Caco-2 (cell line): Measurements from ENCODE around the gene EXOC2. TPM values are rescaled to one million over a fixed set of nuclear protein-coding genes. Genes with fewer than 3 reads are reported as not detected.

Experiments used
- BruUV-seq: library from RNA; stranded (reverse); fragments of 400-500 nt; replicated peaks from 2 replicates; lab custom pipeline; 2021; lab: Mats Ljungman, UMichigan
- CTCF ChIA-PET: fragments of 300-600 bp; sonication (Branson Sonifier 250); formaldehyde crosslinking; loops from one replicate; lab custom pipeline; 2022; ENCODE audit warnings: antibody characterized with exemption; lab: Charles Lee
- POLR2A ChIA-PET: fragments of 300-600 bp; sonication (Branson Sonifier 250); formaldehyde crosslinking; loops from one replicate; lab custom pipeline; 2022; ENCODE audit warnings: antibody characterized with exemption; lab: Charles Lee
- DNase-seq, 2 experiments: peaks; one replicate each; pipeline versions ENCODE4 v3.0.0 to v3.0.0-alpha.2; 2020 to 2022
- H3K27me3 ChIP-seq: replicated peaks from 2 replicates; pipeline ENCODE4 v1.6.0; 2011; ENCODE audit warnings: low read length; ENCODE audit not compliant: control insufficient read depth, insufficient read depth
- H3K36me3 ChIP-seq: 2 replicates; pipeline ENCODE4 v1.5.1; 2011; ENCODE audit warnings: low read length; ENCODE audit not compliant: control insufficient read depth, insufficient read depth
- H3K4me1 ChIP-seq: fragments of 250-450 bp; sonication (Bioruptor Pico); 2 replicates; pipeline ENCODE4 v1.5.1; 2020; ENCODE audit warnings: mild to moderate bottlenecking
- H3K4me3 ChIP-seq: 2 replicates; pipeline ENCODE4 v1.5.1; 2011; ENCODE audit warnings: low read depth, mild to moderate bottlenecking, control low read depth, low read length
- H3K9me3 ChIP-seq: fragments of 250-450 bp; sonication (Bioruptor Pico); 2 replicates; pipeline ENCODE4 v1.5.1; 2020; ENCODE audit warnings: mild to moderate bottlenecking, moderate library complexity
- H3K27ac Mint-ChIP-seq: one replicate; pipeline ENCODE4 v1.8.0; 2022; ENCODE audit warnings: mixed read lengths; ENCODE audit not compliant: unreplicated experiment
- H3K27me3 Mint-ChIP-seq: one replicate; pipeline ENCODE4 v1.8.0; 2022; ENCODE audit warnings: mixed read lengths; ENCODE audit not compliant: insufficient read depth, unreplicated experiment
- H3K36me3 Mint-ChIP-seq: one replicate; pipeline ENCODE4 v1.8.0; 2022; ENCODE audit warnings: mild to moderate bottlenecking, mixed read lengths; ENCODE audit not compliant: insufficient read depth, unreplicated experiment
- H3K4me1 Mint-ChIP-seq: one replicate; pipeline ENCODE4 v1.8.0; 2022; ENCODE audit warnings: low read depth, mixed read lengths; ENCODE audit not compliant: unreplicated experiment
- H3K4me3 Mint-ChIP-seq: one replicate; pipeline ENCODE4 v1.8.0; 2022; ENCODE audit warnings: mild to moderate bottlenecking, moderate library complexity, mixed read lengths; ENCODE audit not compliant: unreplicated experiment
- H3K9me3 Mint-ChIP-seq: one replicate; pipeline ENCODE4 v1.8.0; 2022; ENCODE audit warnings: mixed read lengths; ENCODE audit not compliant: unreplicated experiment
- CTCF ChIP-seq, 2 experiments: fragments of 200-600 bp in 1 of 2; IDR thresholded peaks; 1 replicate in 1 of 2; 2 replicates in 1 of 2; pipeline versions ENCODE4 v1.5.1 to v1.8.0; 2011 to 2022; ENCODE audit warnings: antibody characterized with exemption in 1 of 2, control low read depth in 1 of 2, inconsistent platforms in 1 of 2, low read depth in 1 of 2, low read length in 1 of 2, mild to moderate bottlenecking in 1 of 2, moderate library complexity in 1 of 2; ENCODE audit not compliant: insufficient read depth in 1 of 2, severe bottlenecking in 1 of 2, unreplicated experiment in 1 of 2
- intact Hi-C: fragments of 100-400 bp; cut with micrococcal nuclease; formaldehyde crosslinking; loops from one replicate; pipeline ENCODE4 v1.10.0; 2022; ENCODE audit not compliant: unreplicated experiment
- total RNA-seq: library from RNA; stranded (reverse); gene quantifications from 2 replicates; pipeline ENCODE4 v1.2.3, GENCODE V29; 2022

Gene EXOC2
- total RNA-seq, 1 experiment from 2014 or later, result 21.4 TPM

GRCh38 chr6:729606-730320 lies 36.8 kb upstream of the EXOC2 start:
- Mint-ChIP-seq H3K9me3 (no peaks in the 10 kb centered on the region), H3K4me1 (no peaks in the 10 kb centered on the region), H3K36me3 (no peaks in the 10 kb centered on the region), H3K27me3 (peaks cover 38% of the 10 kb centered on the region), H3K4me3 (no peak overlapping the region), H3K27ac (no peak overlapping the region)
- ChIA-PET POLR2A (no interaction called here), CTCF (no interaction called here)
- H3K36me3 ChIP-seq, result no peaks in the 10 kb centered on the region
- no peak for DNase-seq
- BruUV-seq, result no TSS peak
- no peak overlapping the region for H3K4me3 ChIP-seq
- no peaks in the 10 kb centered on the region; the same call in 1 of the 2 replicates for H3K27me3 ChIP-seq
- no peak for TF ChIP-seq CTCF (IDR thresholded peaks at IDR 0.05; ENCODE audit: insufficient read depth in 1 of 2, low read depth in 1 of 2, low read length in 1 of 2, severe bottlenecking in 1 of 2, unreplicated experiment in 1 of 2)
- no peaks in the 10 kb centered on the region for H3K4me1 ChIP-seq
- H3K9me3 ChIP-seq, result no peaks in the 10 kb centered on the region
- intact Hi-C loops, result loop anchor here (10.0 kb wide), 1 partner anchor 665 kb away; no protein-coding TSS in a partner anchor

- Histone ChIP-seq H3K4me3 (no peak overlapping the region), H3K4me1 (no peaks in the 10 kb centered on the region), H3K27me3 (no peaks in the 10 kb centered on the region; the same call in 1 of the 2 replicates), H3K36me3 (no peaks in the 10 kb centered on the region), H3K9me3 (no peaks in the 10 kb centered on the region)
- intact Hi-C loops, result loop anchor here (10.0 kb wide), 1 partner anchor 667 kb away; no protein-coding TSS in a partner anchor
- ChIA-PET CTCF (interaction anchor here (0.6 kb wide), 1 partner anchor 31 kb away, joined by 4 read pairs; no protein-coding TSS in a partner anchor), POLR2A (no interaction called here)
- no TSS peak for BruUV-seq
- Mint-ChIP-seq H3K4me1 (no peaks in the 10 kb centered on the region), H3K27me3 (peaks cover 37% of the 10 kb centered on the region), H3K9me3 (no peaks in the 10 kb centered on the region), H3K4me3 (no peak overlapping the region), H3K36me3 (no peaks in the 10 kb centered on the region), H3K27ac (no peak overlapping the region)
- TF ChIP-seq CTCF (IDR thresholded peaks at IDR 0.05; ENCODE audit: insufficient read depth in 1 of 2, low read depth in 1 of 2, low read length in 1 of 2, severe bottlenecking in 1 of 2, unreplicated experiment in 1 of 2), result no peak
- DNase-seq, result no peak
Observed at GRCh38 chr6:727856-728255, 34.9 kb upstream of the EXOC2 start.

- Mint-ChIP-seq H3K36me3 (no peaks in the 10 kb centered on the region), H3K9me3 (no peaks in the 10 kb centered on the region), H3K4me1 (no peaks in the 10 kb centered on the region), H3K27me3 (peaks cover 26% of the 10 kb centered on the region), H3K4me3 (no peak overlapping the region), H3K27ac (no peak overlapping the region)
- intact Hi-C loops, result loop anchor here (2.0 to 10.0 kb wide), 3 partner anchors 63 to 671 kb away; no protein-coding TSS in a partner anchor
- ChIA-PET CTCF (no interaction called here), POLR2A (no interaction called here)
- H3K36me3 ChIP-seq, result no peaks in the 10 kb centered on the region
- H3K4me3 ChIP-seq, result no peak overlapping the region
- no peaks in the 10 kb centered on the region for H3K4me1 ChIP-seq
- peak; percentile 0 to 27 for TF ChIP-seq CTCF (IDR thresholded peaks at IDR 0.05; ENCODE audit: insufficient read depth in 1 of 2, low read depth in 1 of 2, low read length in 1 of 2, severe bottlenecking in 1 of 2, unreplicated experiment in 1 of 2)
- no peaks in the 10 kb centered on the region for H3K27me3 ChIP-seq
- no TSS peak for BruUV-seq
- no peaks in the 10 kb centered on the region for H3K9me3 ChIP-seq
- no peak for DNase-seq
Observed at GRCh38 chr6:723540-723939, 30.6 kb upstream of the EXOC2 start.
